Endometrium (tissue), 2 donors: ENCODE results near the gene FHIT.

ENCODE experiments used
- FAIRE-seq: peaks from 2 replicates; lab custom pipeline; 2012; peaks lifted over from hg19 to GRCh38; lab: Jason Lieb, UNC
- donor health status: control.
- donor health status: control.

The FHIT gene

GRCh38 chr3:59710554-59710953, 1540.7 kb downstream of the FHIT start:
- no peak for FAIRE-seq

- FAIRE-seq: no peak
Observed at GRCh38 chr3:59709702-59710553, 1541.3 kb downstream of the FHIT start.

GRCh38 chr3:59708202-59708601, 1543.0 kb downstream of the FHIT start:
- FAIRE-seq: no peak

DNA sequence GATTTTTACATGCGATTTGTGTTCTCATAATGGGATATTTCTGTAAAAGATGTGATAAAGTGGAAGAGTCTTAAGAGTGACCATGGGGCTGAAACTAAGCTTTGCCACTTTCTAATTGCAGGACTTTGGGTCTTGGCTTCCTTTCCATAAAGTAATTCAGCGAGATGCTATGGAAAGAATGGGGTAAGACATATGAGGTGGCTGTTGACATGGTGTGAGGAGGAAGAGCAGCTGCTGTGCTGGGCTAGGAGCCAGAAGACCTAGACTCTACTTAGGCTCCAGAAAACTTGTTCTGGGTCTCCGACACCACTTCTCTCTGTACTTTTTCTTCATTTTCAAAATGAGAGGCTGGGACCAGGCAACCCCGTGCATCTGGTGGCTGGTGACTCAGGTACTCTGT, 1547.0 kb downstream of the FHIT start:
- no peak for FAIRE-seq

DNA sequence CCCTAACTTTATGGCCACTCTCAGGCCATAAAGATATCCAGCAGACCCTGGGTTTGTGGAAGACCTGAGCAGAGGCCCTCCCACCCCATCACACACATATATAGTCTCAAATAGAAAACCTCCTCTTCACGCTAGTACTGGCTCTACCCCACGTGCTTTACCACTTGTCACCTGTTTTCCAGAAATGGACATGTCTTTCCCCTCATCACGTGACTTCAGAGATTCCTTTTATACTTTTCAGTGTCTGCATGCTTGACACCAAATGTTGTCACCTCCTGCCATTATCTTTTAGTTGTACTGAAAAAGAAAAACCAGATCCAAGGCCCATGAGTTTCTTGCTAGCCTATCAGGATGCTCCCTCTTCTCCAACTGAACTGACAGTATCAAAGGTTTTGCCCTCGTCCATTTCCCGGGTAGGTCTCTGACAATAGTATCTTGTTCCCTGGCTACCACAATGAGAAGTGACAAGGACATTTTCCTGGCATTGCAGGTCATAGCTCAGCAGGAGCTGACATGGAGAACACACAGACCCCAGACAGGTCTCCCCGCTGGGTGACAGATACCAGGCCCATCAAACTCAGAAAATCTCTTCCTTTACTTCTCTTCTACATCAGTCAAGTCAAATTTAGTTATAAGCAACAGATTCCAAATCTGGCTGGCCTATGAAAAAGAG, 1551.5 kb downstream of the FHIT start:
- no peak for FAIRE-seq
